Hematopoietic multipotent progenitor cell treated with erythropoietin and hydrocortisone succinate and interleukin-3 and kit ligand, for 17 days (in vitro differentiated cells): Measurements from ENCODE around the gene LYAR.

Experiments used
- DNase-seq: peaks from one replicate; pipeline ENCODE4 v3.0.0-alpha.2; 2015; ENCODE audit warnings: low spot score

Gene LYAR

GRCh38 chr4:4315461-4316149 is 25.7 kb upstream of the LYAR start:
- no peak for DNase-seq

GRCh38 chr4:4311193-4311592 is 21.2 kb upstream of the LYAR start:
- no peak for DNase-seq

- no peak for DNase-seq
These were observed 19.0 kb upstream of the LYAR start for GRCh38 chr4:4308800-4309441.

DNA sequence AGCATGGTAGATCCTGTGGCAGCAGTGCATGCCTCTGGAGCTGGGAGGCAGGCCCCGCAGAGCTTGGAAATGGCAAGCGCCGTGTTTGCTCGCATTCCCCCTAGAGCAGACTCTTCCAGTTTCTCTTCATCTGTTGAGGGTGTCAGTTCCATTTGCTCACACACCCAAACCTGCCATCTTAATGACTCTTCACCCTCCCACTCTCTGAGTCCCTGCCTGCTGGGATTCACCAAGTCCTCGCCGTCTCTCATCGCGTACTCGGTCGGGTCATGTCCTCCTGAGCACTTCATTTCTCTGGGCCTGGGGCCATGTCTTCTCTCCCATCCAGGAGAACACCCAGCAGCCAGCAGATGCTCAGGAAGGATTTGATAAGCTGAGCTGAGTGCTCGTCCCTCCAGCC is 17.0 kb upstream of the LYAR start:
- no peak for DNase-seq

DNA sequence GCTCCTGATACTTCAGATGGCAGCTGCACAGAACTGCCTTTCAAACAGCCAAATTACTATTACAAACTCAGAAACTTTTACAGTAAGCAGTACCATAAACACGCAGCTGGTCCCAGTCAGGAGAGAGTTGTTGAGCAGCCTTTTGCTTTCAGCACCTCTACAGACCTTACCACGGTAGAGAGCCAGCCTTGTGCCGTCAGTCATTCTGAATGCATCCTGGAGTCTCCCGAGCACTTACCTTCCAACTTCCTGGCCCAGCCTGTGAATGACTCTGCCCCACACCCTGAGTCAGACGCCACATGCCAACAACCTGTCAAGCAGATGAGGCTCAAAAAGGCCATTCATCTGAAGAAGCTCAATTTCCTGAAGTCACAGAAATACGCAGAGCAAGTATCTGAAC is 12.5 kb upstream of the LYAR start:
- no peak for DNase-seq

- no peak for DNase-seq
These were observed 12.0 kb upstream of the LYAR start for GRCh38 chr4:4302001-4302400.

DNA sequence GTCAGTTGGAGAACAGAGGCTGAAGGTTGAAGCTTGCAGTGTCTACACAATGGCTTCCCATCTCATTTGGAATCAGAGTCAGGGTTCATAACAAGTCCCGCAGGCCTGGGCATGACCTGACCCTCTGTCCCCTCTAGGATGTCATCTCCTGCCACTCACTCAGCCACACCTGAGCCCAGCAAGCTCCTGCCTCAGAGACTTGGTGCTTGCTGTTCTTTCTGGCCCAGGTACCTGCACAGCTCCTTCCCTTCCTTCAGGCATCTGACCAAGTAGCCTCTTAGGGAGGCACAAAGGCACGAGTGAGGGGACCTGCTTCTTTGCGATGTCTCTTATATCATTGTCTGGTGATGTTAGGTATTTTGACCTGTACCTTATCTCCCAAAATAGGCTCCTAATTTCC is 9.1 kb upstream of the LYAR start:
- DNase-seq, result no peak

DNA sequence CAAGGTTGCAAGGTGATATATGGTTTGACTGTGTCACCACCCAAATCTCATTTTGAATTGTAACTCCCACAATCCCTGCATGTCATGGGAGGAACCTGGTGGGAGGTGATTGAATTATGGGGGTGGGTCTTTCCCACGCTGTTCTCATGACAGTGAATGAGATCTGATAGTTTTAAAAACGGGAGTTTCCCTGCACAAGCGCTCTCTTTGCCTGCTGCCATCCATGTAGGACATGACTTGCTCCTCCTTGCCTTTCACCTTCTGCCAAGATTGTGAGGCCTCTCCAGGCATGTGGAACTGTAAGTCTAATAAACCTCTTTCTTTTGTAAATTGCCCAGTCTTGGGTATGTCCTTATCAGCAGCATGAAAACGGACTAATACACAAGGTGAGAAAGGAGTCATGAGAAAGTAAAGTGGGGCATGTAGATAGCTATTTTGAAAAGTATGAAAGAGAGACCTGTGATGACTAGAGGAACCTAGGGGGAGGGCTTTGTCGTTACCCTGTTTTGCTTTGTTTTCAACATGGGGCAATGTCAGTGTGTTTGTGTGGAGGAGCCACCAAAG is 6.4 kb upstream of the LYAR start:
- DNase-seq, result no peak

DNA sequence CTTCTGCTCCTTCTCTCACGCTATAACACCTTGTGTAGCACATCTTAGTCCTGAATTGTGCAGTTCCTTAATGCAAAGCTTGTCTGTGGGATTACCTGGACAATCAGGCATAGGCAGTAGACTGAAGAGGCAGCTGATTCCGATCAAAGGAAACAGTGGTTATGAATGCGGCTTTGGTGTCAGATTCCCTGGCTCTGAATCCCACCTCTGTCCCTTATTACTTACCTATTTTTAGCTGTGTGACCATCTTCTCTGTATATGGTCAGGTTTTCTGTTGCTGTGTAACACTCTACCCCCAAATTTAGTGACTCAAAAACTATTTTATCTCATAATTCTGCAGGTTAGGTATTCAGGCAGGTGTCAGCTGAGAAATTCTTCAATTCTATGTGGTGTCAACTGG is 3.3 kb upstream of the LYAR start:
- DNase-seq, result no peak

GRCh38 chr4:4289597-4289940 is 385 bp downstream of the LYAR start:
- no peak for DNase-seq

- DNase-seq, result no peak
These were observed 899 bp downstream of the LYAR start for GRCh38 chr4:4289055-4289454.

- DNase-seq, result no peak
These were observed 1.9 kb downstream of the LYAR start for GRCh38 chr4:4288098-4288497.

GRCh38 chr4:4284827-4285618 is 4.9 kb downstream of the LYAR start:
- DNase-seq, result peak; percentile 55

DNA sequence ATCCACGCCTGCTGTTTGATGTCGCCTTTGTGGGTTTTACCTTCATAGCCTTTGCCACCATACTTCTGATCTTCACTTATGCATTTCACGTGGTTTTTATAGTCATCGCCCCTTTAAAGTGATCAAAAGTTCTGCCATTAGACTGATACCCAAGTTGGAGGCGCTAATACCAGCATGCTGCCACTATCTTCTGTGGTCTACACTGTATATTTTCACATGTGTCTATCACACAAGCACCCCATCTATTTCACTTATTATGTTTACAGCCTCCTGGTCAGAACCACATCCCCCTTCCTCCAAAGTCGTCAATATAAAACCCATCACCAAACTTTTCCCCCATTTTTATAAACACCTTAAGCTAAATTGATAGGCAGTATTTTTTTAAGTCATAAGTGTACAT is 8.2 kb downstream of the LYAR start:
- DNase-seq, result no peak

DNA sequence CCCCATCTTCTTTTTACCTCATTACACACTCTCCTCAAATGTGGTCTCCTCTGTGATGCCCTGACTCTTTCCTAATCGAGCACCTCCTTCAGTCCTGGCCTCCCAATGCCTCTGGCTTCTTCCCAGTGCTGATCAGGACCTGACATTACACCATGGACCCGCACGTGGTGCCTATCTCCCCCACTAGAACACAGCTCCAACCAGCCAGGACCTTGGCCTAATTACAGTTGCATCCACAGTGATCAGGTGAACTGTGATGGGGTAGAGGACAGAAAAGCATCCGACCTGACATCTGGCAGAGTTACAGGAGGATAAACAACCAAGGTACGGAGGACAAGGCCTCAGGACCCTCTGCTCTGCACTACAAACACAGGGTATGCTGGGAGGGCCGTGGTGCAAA is 12.4 kb downstream of the LYAR start:
- DNase-seq, result no peak

DNA sequence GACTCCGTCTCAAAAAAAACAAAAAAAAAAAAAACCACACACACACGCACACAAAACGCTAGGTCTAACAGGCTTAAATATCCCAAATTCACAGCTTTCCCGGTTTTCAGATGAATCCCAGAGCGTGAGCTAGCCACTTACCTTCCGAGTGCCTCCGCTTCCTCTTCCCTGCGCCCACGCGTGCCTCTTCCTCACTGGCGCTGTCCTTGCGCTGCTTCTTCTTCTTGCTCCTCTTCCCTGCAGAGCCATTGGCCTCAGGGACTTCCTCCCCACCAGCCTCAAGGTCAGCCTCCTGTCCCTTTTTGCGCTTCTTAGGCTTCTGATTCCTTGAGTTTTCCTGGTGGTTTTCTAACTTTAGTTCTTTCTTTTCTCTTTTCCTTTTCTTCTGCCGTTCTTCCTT is 15.7 kb downstream of the LYAR start:
- DNase-seq, result no peak

DNA sequence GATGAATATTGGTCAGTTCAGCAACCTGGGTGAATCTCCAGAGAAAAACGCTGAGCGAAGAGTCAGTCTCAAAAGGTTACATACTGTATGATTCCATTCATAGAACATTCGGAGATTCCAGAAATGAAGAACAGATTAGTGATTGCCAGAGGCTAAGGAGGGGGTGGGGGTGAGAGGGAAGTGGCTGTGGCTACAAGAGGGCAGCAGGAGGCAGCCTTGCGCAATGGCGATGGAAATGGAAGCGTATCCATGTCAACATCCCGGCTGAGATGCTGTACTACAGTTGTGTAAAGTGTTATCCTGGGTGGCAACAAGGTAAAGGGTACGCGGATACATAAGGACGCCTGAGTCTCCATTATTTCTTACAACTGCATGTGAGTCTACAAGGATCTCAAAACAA is 18.0 kb downstream of the LYAR start:
- DNase-seq, result no peak

- DNase-seq, result no peak
These were observed 19.4 kb downstream of the LYAR start for GRCh38 chr4:4270529-4270928.

- DNase-seq, result no peak
These were observed 20.1 kb downstream of the LYAR start for GRCh38 chr4:4269856-4270255.

DNA sequence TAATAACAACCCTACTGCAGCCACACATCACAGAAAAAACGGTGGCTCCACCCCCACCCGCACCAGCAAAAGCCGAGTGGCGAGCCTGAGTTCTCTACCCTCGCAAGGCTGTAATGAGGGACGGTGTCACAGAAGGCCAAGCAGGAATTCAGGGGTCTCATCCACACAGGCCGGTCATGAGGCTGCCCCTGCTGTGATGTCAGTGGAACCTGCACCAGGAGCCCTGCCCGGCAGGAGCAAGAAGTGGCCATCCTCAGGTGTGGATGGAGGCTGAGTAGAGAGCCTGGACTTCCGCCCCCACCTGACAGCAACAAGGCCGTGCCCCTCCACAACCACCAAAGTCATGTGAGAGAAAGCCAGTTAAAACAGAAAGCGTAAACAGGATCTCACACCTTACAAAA is 20.6 kb downstream of the LYAR start:
- no peak for DNase-seq

DNA sequence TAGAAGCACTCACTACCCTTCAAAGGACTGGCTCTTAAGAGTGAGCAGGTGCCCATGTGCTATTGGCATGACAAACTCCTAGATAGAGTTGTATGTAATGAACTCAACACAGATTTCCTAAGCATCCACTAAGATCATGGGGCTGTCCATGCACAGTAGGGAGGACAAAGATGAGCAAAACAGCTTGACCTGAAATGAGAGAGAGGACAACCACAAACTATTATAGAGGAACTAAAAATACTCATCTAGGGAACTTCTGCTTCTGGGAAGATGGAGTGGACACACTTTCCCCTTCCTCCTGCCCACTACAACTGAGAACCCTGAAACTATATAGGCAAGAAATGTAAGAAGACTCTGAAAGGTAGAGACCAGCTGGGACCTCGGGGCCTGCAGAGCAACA is 21.2 kb downstream of the LYAR start:
- no peak for DNase-seq

DNA sequence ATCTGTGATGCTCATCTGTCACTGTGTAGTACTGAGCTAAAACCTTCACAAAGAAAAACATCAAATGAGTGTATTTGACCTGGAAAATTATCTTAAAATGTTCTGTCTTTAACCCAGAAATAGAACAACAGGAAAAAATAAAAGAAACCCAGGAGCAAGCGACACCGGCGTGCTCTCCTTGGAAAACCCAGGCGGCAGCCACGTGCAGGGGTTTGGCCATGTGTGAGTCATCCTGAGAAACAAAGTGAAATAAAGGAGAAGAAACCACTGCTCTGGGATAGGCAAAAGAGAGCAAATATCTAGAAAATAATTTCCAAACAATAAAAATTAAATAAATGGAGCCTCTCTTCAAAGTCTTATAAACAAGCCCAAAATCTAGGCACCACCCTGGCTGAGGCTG is 22.0 kb downstream of the LYAR start:
- no peak for DNase-seq

DNA sequence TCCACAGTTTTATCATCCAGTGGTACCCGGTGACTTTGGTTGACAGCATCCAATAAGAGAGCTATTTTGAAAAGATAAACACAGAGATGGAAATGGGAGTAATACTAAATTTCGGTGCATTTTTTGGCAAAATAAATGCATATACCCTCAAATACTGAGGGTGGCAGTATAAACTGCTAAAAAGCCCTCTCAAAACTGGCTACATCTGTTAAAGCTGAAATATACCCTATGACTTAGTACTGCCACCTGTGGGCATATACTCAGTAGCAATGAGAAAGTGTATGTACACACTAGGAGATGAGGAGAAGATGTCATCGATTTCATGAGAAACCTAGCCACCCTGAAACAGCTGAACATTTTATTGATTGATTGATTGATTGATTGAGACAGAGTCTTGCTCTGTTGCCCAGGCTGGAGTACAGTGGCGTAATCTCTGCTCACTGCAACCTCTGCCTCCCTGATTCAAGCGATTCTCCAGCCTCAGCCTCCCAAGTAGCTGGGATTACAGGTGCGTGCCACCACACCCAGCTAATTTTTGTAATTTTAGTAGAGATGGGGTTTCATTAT is 29.7 kb downstream of the LYAR start:
- peak; percentile 17 for DNase-seq
